Fibroblast of pulmonary artery (primary cell): ENCODE data around the gene ADAMTSL2.

Experiments
- DNase-seq: peaks from one replicate; pipeline ENCODE4 v3.0.0-alpha.2; 2010; ENCODE audit warnings: low read depth
- H3K4me3 ChIP-seq: replicated peaks from 2 replicates; pipeline ENCODE4 v1.5.1; 2011; ENCODE audit warnings: low read depth, mild to moderate bottlenecking, control low read depth, low read length, moderate library complexity
- TF ChIP-seq, protein P1 (sequence below): IDR thresholded peaks from 2 replicates; pipeline ENCODE4 v1.5.1; 2011; ENCODE audit warnings: mild to moderate bottlenecking, control low read depth, low read length, inconsistent platforms; ENCODE audit errors: missing control alignments

Gene ADAMTSL2

GRCh38 chr9:133598978-133599377 is 64.5 kb downstream of the ADAMTSL2 start:
- TF ChIP-seq, protein P1, sequence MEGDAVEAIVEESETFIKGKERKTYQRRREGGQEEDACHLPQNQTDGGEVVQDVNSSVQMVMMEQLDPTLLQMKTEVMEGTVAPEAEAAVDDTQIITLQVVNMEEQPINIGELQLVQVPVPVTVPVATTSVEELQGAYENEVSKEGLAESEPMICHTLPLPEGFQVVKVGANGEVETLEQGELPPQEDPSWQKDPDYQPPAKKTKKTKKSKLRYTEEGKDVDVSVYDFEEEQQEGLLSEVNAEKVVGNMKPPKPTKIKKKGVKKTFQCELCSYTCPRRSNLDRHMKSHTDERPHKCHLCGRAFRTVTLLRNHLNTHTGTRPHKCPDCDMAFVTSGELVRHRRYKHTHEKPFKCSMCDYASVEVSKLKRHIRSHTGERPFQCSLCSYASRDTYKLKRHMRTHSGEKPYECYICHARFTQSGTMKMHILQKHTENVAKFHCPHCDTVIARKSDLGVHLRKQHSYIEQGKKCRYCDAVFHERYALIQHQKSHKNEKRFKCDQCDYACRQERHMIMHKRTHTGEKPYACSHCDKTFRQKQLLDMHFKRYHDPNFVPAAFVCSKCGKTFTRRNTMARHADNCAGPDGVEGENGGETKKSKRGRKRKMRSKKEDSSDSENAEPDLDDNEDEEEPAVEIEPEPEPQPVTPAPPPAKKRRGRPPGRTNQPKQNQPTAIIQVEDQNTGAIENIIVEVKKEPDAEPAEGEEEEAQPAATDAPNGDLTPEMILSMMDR = no peak
- no peak for DNase-seq
- H3K4me3 ChIP-seq = no peak overlapping the region

GRCh38 chr9:133599470-133600173 is 65.1 kb downstream of the ADAMTSL2 start:
- no peak for DNase-seq
- TF ChIP-seq, protein P1 = no peak
- H3K4me3 ChIP-seq = no peak overlapping the region

DNA sequence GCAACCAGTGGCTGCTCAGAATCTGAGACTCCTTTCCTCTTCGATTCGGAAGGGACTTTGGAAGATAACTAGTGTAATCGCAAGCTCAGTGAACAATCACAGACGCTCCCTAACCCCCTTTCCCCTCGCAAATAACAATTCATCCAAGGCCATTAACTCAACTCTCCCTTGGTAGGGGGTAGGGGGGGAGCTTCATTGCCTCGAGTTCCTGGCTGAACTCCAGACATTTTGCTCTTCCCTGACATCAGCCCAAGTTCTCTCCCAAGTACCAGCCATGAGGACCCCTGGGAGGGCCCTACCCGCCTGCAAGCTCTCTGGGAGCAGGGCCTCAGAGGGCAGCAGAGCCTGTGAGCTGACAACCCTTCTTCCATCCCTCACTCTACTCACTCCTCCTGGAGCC is 66.2 kb downstream of the ADAMTSL2 start:
- no peak for DNase-seq
- TF ChIP-seq, protein P1 = no peak
- no peak overlapping the region for H3K4me3 ChIP-seq

DNA sequence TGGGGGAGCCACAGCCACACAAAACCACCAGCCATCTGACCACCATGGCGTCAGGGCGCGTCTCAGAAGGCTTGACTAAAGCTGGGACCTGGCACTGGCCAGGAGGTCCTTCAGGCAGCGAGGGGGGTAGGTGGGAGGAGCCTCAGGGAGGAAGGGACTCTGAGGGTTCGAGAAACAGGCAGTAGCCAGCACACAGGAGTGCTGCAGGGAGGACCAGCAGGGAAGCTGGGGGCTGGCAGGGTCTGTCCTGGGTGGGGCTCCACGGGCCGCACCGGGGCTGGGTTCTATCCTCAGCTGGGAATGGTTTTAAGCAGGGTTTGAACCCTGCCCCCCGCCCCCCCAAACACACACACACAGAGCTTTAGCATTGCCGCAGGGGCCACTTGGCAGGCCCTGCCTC is 67.2 kb downstream of the ADAMTSL2 start:
- TF ChIP-seq, protein P1 = no peak
- no peak for DNase-seq
- no peak overlapping the region for H3K4me3 ChIP-seq

DNA sequence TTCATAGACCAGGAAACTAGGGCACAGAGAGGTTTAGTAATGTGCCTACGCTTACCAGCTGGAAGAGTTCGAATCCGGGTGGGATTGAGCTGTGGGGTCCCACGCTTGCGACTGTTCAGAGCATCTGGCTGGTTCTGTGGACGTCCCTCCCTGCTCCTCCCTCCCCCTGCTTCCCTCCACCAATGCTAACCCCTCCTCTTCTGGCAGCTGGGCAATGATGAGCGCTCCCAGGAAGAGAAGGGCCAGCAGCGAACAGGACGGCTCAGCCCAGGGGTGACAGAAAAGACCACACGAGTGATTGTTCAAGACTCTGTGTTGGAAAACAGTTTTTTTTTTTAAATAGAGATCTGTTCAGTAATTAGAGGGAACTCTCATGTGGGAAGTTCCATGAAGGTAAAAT is 67.8 kb downstream of the ADAMTSL2 start:
- no peak for DNase-seq
- H3K4me3 ChIP-seq = no peak overlapping the region

GRCh38 chr9:133603135-133603927 is 68.8 kb downstream of the ADAMTSL2 start:
- H3K4me3 ChIP-seq = no peak overlapping the region
- TF ChIP-seq, protein P1 = no peak
- no peak for DNase-seq

More for the DNA sequence above, 67.8 kb downstream of the ADAMTSL2 start:
- TF ChIP-seq, protein P1 = no peak

- no peak for DNase-seq
- no peak overlapping the region for H3K4me3 ChIP-seq
- TF ChIP-seq, protein P1 = no peak
Measured at GRCh38 chr9:133604214-133604613, 69.7 kb downstream of the ADAMTSL2 start.
